ENCODE measurements around the gene SOX9.

Gene SOX9

DNA sequence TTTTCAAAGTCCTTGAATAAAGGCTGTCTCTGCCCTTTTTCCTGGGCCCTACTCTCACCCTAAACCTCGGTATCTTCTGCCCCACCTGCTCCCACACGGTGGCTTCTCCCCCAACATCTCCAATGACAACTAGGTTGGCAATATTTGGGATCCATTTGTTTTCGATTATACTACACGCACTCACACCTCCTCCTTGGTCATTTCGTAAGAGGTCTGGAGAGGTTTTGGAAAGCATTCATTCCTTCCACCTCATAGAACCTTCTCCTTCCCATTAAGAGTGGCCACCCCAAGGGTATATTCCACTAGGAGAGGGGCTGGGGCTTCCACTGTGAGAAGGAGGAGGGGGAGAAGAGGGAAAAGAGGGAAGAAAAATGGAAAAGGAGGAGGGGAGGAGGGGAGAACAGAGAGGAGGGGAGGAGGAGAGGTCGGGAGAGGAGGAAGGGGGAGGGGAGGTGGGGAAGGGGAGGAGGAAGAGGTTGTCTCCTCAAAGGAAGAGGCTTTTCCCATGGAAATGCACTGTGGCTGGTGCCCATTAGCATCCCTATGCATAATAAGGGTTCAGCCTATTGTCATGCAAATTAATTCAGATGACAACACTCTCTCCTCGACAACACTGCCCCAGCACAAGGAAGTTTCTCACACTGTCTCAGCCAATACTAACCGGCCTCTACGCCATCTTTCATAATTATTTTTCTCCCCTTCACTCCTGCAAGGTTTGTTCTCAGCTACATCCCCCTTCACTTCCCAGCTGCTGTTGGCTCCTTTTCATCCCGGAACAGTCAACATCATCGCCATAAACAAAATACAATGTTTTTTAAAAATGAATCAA, 30.0 kb downstream of the SOX9 start:
- DNase-seq (no peak), ATAC-seq (replicated peaks) (no peak)
- Mint-ChIP-seq H3K36me3 (no peaks in the 10 kb centered on the region), H3K9me3 (peaks cover 0 to 3% of the 10 kb centered on the region in 2 donors), H3K4me3 (no peak overlapping the region), H3K4me1 (no peaks in the 10 kb centered on the region), H3K27me3 (peaks cover 0 to 8% of the 10 kb centered on the region in 2 donors), H3K27ac (no peak overlapping the region)

- DNase-seq (no peak), ATAC-seq (replicated peaks) (no peak)
- no peak overlapping the region for H3K4me3 Mint-ChIP-seq
- no peaks in the 10 kb centered on the region for H3K36me3 Mint-ChIP-seq
- H3K27ac Mint-ChIP-seq = no peak overlapping the region
- peaks cover 0 to 8% of the 10 kb centered on the region in 2 donors for H3K27me3 Mint-ChIP-seq
- H3K9me3 Mint-ChIP-seq = peaks cover 0 to 1% of the 10 kb centered on the region in 2 donors
- H3K4me1 Mint-ChIP-seq = no peaks in the 10 kb centered on the region
These were observed 31.0 kb downstream of the SOX9 start for GRCh38 chr17:72151565-72152386.

GRCh38 chr17:72152387-72152929, 31.6 kb downstream of the SOX9 start:
- Mint-ChIP-seq H3K4me1 (no peaks in the 10 kb centered on the region), H3K4me3 (no peak overlapping the region), H3K27ac (no peak overlapping the region), H3K27me3 (peaks cover 0 to 8% of the 10 kb centered on the region in 2 donors), H3K9me3 (peaks cover 0 to 1% of the 10 kb centered on the region in 2 donors), H3K36me3 (no peaks in the 10 kb centered on the region)
- ATAC-seq (replicated peaks) (no peak), DNase-seq (no peak)

GRCh38 chr17:72158895-72159885, 38.4 kb downstream of the SOX9 start:
- ATAC-seq (replicated peaks) (no peak), DNase-seq (no peak)
- Mint-ChIP-seq H3K9me3 (peaks cover 4 to 8% of the 10 kb centered on the region in 2 donors), H3K4me3 (no peak overlapping the region), H3K27me3 (no peaks in the 10 kb centered on the region), H3K4me1 (no peaks in the 10 kb centered on the region), H3K36me3 (no peaks in the 10 kb centered on the region), H3K27ac (no peak overlapping the region)

GRCh38 chr17:72162569-72162968, 41.7 kb downstream of the SOX9 start:
- Mint-ChIP-seq H3K27me3 (no peaks in the 10 kb centered on the region), H3K4me3 (no peak overlapping the region), H3K9me3 (peaks cover 4 to 15% of the 10 kb centered on the region in 2 donors), H3K4me1 (no peaks in the 10 kb centered on the region), H3K27ac (no peak overlapping the region), H3K36me3 (no peaks in the 10 kb centered on the region)
- ATAC-seq (replicated peaks) = no peak
- DNase-seq = no peak

DNA sequence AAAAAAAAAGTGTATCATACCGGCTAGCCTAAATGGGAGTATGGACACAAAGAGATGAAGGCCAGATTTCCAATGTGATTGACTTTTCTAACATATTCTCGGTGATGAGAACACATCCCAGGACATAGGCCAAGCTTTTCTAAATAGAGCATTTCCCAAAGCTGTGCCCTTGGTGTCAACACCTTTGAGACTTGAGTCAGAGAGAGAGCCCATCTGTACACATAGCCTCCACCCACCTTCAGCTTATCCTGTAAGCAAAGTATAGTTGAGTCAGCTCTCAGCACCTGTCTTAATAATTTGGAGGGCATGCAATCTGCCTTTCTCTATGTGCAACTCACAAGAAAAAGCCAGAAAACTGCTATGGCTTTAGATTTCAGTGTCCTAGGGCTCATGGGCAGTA, 42.7 kb downstream of the SOX9 start:
- Mint-ChIP-seq H3K27ac (no peak overlapping the region), H3K36me3 (no peaks in the 10 kb centered on the region), H3K9me3 (peaks cover 4 to 16% of the 10 kb centered on the region in 2 donors), H3K4me1 (no peaks in the 10 kb centered on the region), H3K27me3 (no peaks in the 10 kb centered on the region), H3K4me3 (no peak overlapping the region)
- ATAC-seq (replicated peaks) = no peak
- DNase-seq = no peak

- Mint-ChIP-seq H3K27me3 (no peaks in the 10 kb centered on the region), H3K36me3 (no peaks in the 10 kb centered on the region), H3K9me3 (peaks cover 0 to 16% of the 10 kb centered on the region in 2 donors), H3K4me1 (no peaks in the 10 kb centered on the region), H3K4me3 (no peak overlapping the region), H3K27ac (no peak overlapping the region)
- ATAC-seq (replicated peaks) (no peak), DNase-seq (no peak)
These were observed 43.4 kb downstream of the SOX9 start for GRCh38 chr17:72164158-72164739.

- Mint-ChIP-seq H3K27ac (no peak overlapping the region), H3K36me3 (no peaks in the 10 kb centered on the region), H3K27me3 (no peaks in the 10 kb centered on the region), H3K4me1 (no peaks in the 10 kb centered on the region), H3K9me3 (peaks cover 0 to 18% of the 10 kb centered on the region in 2 donors), H3K4me3 (no peak overlapping the region)
- ATAC-seq (replicated peaks) = no peak
- DNase-seq = no peak
These were observed 44.5 kb downstream of the SOX9 start for GRCh38 chr17:72165192-72165866.

GRCh38 chr17:72165867-72166439, 45.1 kb downstream of the SOX9 start:
- no peak overlapping the region for H3K4me3 Mint-ChIP-seq
- no peaks in the 10 kb centered on the region for H3K36me3 Mint-ChIP-seq
- no peak for DNase-seq
- no peak for ATAC-seq (replicated peaks)
- no peaks in the 10 kb centered on the region for H3K27me3 Mint-ChIP-seq
- no peak overlapping the region for H3K27ac Mint-ChIP-seq
- no peaks in the 10 kb centered on the region for H3K4me1 Mint-ChIP-seq
- H3K9me3 Mint-ChIP-seq = peaks cover 0 to 15% of the 10 kb centered on the region in 2 donors

DNA sequence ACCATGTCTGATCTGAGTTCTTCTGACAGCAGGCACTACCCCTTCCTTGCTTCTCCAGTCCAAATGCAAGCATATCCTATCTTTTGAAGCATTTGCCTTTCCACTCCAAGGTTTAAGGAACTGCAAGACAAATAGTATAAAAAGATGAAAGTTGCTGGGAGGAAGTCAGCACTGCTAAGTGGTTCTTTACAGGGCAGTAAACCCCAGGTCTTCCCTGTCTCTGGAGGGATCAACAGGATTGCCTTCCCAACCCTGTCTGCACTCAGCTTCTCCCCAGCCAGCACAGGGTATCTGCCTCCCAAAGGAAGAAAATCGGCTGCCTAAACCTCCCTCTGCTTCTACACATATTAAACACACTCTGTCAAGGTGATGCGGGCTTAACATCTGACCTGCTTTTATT, 46.8 kb downstream of the SOX9 start:
- no peak for ATAC-seq (replicated peaks)
- Mint-ChIP-seq H3K9me3 (peaks cover 0 to 11% of the 10 kb centered on the region in 2 donors), H3K4me3 (no peak overlapping the region), H3K27ac (no peak overlapping the region), H3K4me1 (no peaks in the 10 kb centered on the region), H3K27me3 (no peaks in the 10 kb centered on the region), H3K36me3 (no peaks in the 10 kb centered on the region)
- DNase-seq = no peak

GRCh38 chr17:72169823-72170222, 49.0 kb downstream of the SOX9 start:
- ATAC-seq (replicated peaks) (no peak), DNase-seq (no peak)
- H3K27ac Mint-ChIP-seq = no peak overlapping the region
- peaks cover 0 to 9% of the 10 kb centered on the region in 2 donors for H3K9me3 Mint-ChIP-seq
- no peaks in the 10 kb centered on the region for H3K36me3 Mint-ChIP-seq
- no peak overlapping the region for H3K4me3 Mint-ChIP-seq
- no peaks in the 10 kb centered on the region for H3K27me3 Mint-ChIP-seq
- H3K4me1 Mint-ChIP-seq = no peaks in the 10 kb centered on the region

DNA sequence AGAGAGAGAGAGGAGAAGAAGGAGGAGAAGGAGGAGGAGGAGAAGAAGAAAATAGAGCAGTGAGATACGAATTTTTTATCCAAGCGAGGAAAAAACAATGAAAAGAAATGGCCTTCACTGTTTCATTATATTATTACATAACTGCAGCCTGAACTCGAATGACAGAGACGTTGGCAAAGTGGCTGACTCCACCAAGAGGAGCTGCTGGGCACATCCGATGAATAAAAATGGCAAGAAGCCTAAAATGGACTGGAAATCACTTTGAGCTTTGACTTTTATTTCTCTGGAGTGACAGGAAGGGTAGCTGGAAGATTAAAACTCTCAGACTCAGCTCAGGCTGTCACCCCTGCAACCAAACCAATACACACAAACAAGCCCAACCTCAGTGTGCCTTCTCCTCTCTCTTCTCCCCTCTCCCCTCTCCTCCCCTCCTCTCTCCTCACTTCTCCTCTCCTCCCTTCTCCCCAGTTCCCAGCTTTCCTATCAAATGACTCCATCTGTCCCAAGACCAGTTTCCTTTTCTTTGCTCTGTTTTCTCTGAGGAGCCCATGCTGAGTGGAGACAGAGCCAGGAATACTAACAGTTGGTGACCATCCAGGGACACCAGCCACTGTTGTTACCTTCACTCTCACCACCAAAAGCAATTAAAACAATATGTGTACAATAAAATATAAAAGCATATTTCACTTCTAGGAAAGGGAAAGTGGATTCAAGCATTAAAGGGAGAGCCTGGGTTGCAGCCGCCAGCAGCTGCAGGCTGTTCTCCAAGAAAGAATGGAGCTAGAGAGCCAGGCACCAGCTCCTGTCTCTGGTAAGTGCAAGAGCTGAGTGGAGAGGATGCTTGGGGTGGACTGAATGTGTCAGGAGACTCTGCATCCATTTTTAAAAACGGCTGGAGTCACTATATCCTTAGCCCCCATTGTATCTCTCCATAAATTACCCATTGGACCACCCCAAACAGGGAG, 51.2 kb downstream of the SOX9 start:
- Mint-ChIP-seq H3K9me3 (peaks cover 0 to 9% of the 10 kb centered on the region in 2 donors), H3K27ac (no peak overlapping the region), H3K4me1 (no peaks in the 10 kb centered on the region), H3K36me3 (no peaks in the 10 kb centered on the region), H3K4me3 (no peak overlapping the region), H3K27me3 (no peaks in the 10 kb centered on the region)
- no peak for DNase-seq
- no peak for ATAC-seq (replicated peaks)
